Measurements from ENCODE around the gene TERT.
"Not testable (repeated sequence)": the region's sequence is repeated elsewhere in the genome, so short reads cannot be mapped to it uniquely, and the experiment has no call there.

Gene TERT

GRCh38 chr5:1331861-1332405 is 37.1 kb upstream of the TERT start:
- DNase-seq (ENCODE audit: low spot score) = no peak
- no peak for FAIRE-seq

- DNase-seq (ENCODE audit: low spot score) (no peak), FAIRE-seq (no peak)
Measured at GRCh38 chr5:1330847-1331831, 36.3 kb upstream of the TERT start.

- FAIRE-seq (no peak), DNase-seq (ENCODE audit: low spot score) (no peak)
Measured at GRCh38 chr5:1330146-1330846, 35.4 kb upstream of the TERT start.

- no peak for FAIRE-seq
- no peak for DNase-seq (ENCODE audit: low spot score)
Measured at GRCh38 chr5:1329111-1329579, 34.3 kb upstream of the TERT start.

- DNase-seq (ENCODE audit: low spot score) = peak; percentile 62
- not testable (repeated sequence) for FAIRE-seq
Measured at GRCh38 chr5:1328237-1329110, 33.6 kb upstream of the TERT start.

GRCh38 chr5:1326901-1327756 is 32.3 kb upstream of the TERT start:
- FAIRE-seq = peak; percentile 32
- not testable (repeated sequence) for DNase-seq (ENCODE audit: low spot score)

- peak; percentile 91 for FAIRE-seq
- not testable (repeated sequence) for DNase-seq (ENCODE audit: low spot score)
Measured at GRCh38 chr5:1326532-1326875, 31.6 kb upstream of the TERT start.

- FAIRE-seq = no peak
- DNase-seq (ENCODE audit: low spot score) = peak; percentile 78
Measured at GRCh38 chr5:1325870-1326531, 31.1 kb upstream of the TERT start.

- DNase-seq (ENCODE audit: low spot score) (peak; percentile 52), FAIRE-seq (peak; percentile 32)
Measured at GRCh38 chr5:1325191-1325741, 30.4 kb upstream of the TERT start.

- DNase-seq (ENCODE audit: low spot score) (peak; percentile 62), FAIRE-seq (peak; percentile 30)
Measured at GRCh38 chr5:1324719-1325190, 29.9 kb upstream of the TERT start.

- DNase-seq (ENCODE audit: low spot score) (no peak), FAIRE-seq (no peak)
Measured at GRCh38 chr5:1324301-1324700, 29.4 kb upstream of the TERT start.

GRCh38 chr5:1323803-1324173 is 28.9 kb upstream of the TERT start:
- FAIRE-seq (no peak), DNase-seq (ENCODE audit: low spot score) (no peak)

- FAIRE-seq = no peak
Measured at GRCh38 chr5:1322955-1323802, 28.3 kb upstream of the TERT start.

GRCh38 chr5:1322036-1322900 is 27.4 kb upstream of the TERT start:
- FAIRE-seq = no peak
- no peak for DNase-seq (ENCODE audit: low spot score)

More at GRCh38 chr5:1322955-1323802, 28.3 kb upstream of the TERT start:
- DNase-seq (ENCODE audit: low spot score) = no peak

GRCh38 chr5:1321576-1321975 is 26.7 kb upstream of the TERT start:
- FAIRE-seq (no peak), DNase-seq (ENCODE audit: low spot score) (no peak)

- no peak for FAIRE-seq
- DNase-seq (ENCODE audit: low spot score) = no peak
Measured at GRCh38 chr5:1320436-1321344, 25.8 kb upstream of the TERT start.
